HuH-7 (cell line): ENCODE measurements around the gene BTLA.
A peak's percentile ranks its signal among the peaks of the same experiment; 100 is the strongest.
"Not testable (repeated sequence)": the region's sequence is repeated elsewhere in the genome, so short reads cannot be mapped to it uniquely, and the experiment has no call there.

Experiments used
- DNase-seq: peaks from one replicate; pipeline ENCODE4 v3.0.0; 2011; ENCODE audit warnings: low spot score

BTLA gene

DNA sequence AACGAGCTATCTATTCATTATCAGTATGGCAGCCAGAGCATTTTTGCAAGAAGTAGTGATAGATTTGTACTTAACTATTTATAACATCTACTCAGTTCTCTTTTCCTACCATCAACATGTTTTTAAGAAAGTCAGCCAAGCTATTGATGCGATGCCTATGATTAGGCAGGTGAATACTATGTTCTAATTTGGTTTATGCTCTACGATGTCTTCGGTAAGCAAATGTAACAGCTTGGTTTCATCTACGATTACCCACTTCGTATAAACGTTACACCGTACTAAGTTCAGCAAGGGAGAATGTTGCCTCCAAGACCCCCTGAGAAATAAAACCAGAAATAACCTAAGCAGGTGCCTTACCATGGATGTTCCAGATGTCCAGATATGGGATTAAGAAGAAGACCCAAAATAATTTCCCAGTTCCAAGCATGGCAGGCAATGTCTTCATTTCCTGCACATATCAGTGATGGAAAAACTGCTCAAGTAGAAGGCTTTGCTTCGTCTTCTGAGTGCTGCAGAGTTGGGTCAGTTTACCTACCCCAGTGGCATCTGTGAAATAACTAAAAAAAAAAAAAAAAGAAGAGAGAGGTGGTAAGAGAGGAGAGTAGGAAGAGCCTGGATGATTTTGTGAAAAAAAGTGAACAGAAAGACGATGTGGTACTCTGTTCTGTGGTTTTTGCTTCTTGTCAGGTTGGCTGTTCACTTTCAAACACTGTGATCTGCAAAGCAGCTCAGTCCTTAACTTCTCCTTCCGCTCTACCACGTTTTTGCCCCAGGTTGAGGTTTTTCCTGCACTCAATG is at the start of gene BTLA:
BTLA (minus strand) TSS at position 559 of the 798 bp plus-strand sequence; CDS start at position 445, 114 bp downstream.
- DNase-seq = no peak

GRCh38 chr3:112546216-112546759 is 47.0 kb upstream of the BTLA start:
- DNase-seq = no peak

DNA sequence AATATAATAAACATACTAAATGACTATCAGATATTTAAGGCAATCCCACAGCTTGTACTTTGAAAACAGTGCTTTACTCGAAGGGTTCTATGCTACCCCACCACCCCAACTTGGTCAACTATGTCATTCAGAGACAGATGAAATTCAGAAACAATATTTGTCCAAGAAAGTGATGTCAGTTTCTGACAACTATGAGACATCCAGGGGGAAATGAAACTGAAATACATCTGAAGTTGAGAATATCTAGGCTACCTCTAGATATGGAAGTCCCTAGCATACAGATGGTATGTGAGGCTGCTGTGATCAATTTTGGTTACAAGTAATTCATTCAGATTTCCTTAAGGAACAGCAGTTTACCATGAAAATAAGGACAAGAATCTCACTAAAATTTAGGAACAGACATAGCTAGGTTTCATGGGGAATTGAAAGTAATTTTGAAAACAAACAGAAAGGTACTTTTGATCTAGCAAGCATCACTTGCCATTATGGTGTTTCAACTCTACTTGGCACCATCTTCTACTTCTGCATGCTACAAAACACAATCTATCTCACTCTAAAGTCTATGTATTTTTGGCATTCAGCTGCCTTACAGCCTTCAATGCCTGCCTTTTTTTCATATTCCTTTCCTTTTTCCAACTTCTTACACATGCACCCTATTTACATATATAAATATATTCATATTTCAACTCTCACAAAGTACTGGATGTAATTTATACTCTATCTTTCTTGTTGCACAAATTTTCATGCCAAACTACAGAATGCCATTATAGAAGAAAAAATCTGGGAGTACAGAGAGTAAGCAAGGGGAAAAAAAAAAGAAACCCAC is 40.8 kb upstream of the BTLA start:
- no peak for DNase-seq

DNA sequence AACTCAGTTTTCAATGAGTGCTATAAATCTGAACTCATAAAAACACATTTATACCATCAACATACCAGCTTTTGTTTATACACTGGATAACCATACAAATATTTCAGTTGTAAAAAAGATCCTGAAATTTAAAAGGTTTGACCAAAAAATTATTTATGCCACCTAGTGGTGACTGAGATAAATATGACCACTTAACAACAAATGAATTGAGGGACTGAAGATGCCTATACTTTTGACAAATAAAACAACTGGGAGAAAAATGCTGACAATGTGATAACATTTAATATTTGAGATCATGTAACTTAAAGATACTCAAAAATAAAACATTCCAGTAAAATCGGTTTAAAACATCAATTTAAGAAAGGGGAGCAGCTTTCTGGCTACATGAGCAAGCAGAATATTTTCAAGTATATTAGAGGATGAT is 32.1 kb upstream of the BTLA start:
- DNase-seq = no peak

DNA sequence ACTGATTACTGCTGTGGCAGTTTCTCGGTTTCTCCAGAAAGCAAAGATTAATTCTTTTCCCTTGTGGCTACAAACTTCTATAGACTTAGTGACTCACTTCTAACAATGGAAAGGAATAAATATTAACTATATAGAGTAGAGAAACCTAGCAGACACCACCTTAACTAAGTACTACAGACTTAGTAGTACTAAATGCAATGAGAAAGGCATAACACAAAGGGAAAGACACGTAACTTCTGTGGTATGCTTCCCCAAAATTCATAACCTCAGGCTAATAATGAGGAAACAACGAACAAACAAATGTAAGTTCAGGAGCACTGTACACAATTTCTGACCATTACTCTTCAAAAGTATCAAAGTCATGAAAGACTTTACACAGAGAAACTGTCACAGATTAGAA is 31.3 kb upstream of the BTLA start:
- no peak for DNase-seq

GRCh38 chr3:112524127-112524526 is 24.9 kb upstream of the BTLA start:
- DNase-seq = not testable (repeated sequence)

GRCh38 chr3:112519424-112520001 is 20.2 kb upstream of the BTLA start:
- DNase-seq = peak; percentile 21

DNA sequence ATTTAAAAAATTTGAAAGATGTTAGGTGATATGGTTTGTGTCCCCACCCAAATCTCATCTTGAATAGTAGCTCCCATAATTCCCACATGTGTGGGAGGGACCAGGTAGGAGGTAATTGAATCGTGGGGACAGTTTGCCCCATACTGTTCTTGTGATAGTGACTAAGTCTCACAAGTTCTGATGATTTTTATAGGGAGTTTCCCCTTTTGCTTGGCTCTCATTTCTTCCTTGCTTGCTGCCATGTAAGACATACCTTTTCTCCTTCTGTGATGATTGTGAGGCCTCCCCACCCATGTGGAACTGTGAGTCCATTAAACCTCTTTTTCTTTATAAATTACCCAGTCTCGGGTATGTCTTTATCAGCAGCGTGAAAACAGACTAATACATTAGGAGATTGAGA is 19.7 kb upstream of the BTLA start:
- not testable (repeated sequence) for DNase-seq

GRCh38 chr3:112514527-112515128 is 15.4 kb upstream of the BTLA start:
- no peak for DNase-seq

DNA sequence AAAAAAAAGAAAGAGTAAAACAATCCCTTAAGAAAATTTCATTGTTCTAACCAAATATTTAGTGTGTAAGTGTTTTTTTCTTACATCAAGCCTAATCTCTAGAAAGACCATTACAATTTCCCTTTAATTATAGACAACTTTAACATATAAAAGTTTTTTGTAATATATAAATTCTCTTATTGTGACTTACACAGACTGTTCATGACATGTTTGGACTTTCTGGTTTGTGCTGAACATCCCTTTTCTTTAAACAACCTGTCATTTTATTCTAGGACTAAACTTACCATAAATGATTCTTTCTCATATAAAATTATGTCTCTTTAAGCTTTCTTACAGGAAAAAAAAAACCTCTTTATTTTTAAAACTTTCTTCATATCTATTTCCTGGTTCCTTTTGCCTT is 13.0 kb upstream of the BTLA start:
- no peak for DNase-seq

GRCh38 chr3:112508860-112509259 is 9.6 kb upstream of the BTLA start:
- DNase-seq = no peak

DNA sequence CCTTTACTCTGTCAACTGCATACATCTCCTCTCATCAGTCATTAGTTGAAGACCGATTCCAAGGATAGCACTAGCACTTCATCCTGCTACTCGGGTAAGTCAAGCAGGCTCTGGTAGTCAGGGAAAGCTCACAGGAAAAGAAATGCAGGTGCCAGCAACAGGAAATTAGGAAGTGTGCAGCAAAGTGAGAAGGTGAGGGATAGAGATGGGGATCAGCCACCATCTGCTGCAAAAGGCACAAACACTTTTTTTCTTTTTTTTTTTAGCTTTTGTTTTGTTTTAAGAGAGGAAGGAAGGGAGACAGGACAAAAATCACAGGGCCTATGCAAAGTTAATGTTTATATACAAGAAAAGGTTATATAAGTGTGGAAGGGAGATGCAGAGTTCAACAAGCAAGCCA is 9.0 kb upstream of the BTLA start:
- no peak for DNase-seq

GRCh38 chr3:112505907-112506306 is 6.6 kb upstream of the BTLA start:
- DNase-seq = no peak

DNA sequence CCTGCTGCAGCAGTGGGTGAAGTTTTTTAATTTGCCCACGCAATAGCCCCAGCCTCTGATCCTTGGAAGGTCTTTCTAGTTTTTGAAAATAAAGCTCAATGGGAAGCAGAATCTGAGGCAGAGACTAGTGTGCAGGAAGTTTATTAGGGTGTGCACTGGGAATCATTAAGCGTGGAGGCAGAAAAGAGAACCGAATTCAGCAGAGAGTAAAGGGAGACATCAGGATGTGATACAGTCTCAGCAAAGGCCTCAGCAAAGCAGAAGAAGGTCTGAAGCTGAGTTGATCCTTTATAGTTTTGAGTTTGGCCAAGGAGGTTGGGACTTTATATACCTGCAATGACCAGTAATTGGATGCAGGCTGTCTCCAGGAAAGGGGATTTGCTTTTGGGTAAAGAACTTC is 4.9 kb upstream of the BTLA start:
- DNase-seq = no peak

DNA sequence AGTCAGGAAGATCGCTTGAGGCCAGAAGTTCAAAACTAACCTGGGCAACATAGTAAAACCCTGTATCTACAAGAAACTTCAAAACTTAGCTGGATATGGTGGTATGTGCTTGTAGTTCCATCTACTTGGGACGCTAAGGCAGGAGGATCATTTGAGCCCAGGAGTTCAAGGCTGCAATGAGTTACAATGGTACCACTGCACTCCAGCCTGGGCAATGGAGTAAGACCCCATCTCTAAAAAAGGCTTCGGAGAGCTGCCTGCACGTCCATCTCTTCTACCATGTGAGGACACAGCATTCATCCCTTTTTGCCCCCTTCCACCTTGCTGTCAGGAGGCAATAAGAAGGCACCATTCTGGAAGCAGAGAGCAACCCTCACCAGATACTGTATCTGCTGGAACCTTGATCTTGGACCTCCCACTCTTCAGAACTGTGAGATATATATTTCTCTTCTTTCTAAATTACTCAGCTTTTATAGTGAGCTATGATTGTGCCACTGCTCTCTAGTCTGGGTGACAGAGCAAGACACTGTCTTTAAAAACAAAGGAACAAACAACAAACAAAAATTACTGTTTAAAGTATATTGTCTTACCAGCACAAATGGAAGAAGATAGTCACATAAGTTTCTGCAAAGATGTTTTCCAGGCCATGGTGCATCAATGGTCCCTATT is 4.2 kb upstream of the BTLA start:
- no peak for DNase-seq

- DNase-seq = no peak
Observed at GRCh38 chr3:112500621-112501020, 1.3 kb upstream of the BTLA start.

DNA sequence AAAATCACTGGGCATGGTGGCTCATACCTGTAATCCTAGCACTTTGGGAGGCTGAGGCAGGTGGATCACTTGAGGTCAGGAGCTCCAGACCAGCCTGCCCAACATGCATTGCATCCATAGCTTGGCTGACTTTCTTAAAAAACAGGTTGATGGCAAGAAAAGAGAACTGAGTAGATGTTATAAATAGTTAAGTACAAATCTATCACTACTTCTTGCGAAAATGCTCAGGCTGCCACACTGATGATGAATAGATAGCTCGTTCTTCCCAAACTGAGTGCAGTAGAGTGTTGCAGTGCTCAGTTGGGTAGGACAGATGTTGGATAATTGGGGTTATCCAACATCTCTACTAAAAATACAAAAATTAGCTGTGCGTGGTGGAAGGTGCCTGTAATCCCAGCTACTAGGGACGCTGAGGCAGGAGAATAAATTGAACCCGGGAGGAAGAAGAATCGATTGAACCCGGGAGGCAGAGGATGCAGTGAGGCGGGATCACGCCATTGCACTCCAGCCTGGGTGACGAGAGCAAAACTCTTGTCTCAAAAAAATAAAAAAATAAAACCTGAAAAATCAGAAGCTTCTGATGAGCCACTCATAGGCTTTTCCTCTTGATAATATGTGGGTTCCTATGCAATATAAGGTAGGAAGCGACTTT is 1.2 kb downstream of the BTLA start:
- DNase-seq = no peak

- DNase-seq = no peak
Observed at GRCh38 chr3:112496366-112497067, 2.8 kb downstream of the BTLA start.

DNA sequence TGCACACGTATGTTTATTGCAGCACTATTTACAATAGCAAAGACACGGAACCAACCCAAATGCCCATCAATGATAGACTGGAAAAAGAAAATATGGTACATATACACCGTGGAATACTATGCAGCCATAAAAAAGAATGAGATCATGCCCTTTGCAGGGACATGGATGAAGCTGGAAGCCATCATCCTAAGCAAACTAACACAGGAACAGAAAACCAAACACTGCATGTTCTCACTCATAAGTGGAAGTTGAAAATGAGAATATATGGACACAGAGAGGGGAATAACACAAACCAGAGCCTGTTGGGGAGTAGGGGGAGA is 4.9 kb downstream of the BTLA start:
- not testable (repeated sequence) for DNase-seq

DNA sequence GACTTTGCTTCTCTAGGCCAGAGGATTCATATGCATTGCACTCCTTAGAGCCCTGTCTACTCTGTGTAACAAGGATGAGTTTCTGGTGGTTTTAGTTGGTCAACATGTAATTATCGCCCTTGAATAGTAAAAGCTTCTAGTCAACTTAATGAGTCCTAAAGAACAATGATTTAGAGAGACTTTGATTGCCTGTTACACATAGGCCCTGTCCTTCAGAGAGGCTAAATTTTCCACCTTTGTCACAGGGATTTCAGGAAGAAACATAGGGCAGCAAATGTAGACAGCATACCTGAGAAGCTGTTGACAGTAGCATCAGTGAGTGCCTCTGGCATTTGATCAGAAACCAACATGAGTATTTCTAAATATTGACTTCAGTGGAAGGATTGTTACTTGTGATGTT is 7.1 kb downstream of the BTLA start:
- no peak for DNase-seq

- DNase-seq = no peak
Observed at GRCh38 chr3:112491373-112491772, 7.9 kb downstream of the BTLA start.
